Measurements from ENCODE around the gene BCL11B. TPM values are rescaled to one million over a fixed set of nuclear protein-coding genes. Genes with fewer than 3 reads are reported as not detected.

The BCL11B gene
- total and polyA plus RNA-seq, 2 of the 8 experiments (the other 6 are each of a cell fraction or from before 2014, with no cell fraction given) = 0.63 to 5.9 TPM

DNA sequence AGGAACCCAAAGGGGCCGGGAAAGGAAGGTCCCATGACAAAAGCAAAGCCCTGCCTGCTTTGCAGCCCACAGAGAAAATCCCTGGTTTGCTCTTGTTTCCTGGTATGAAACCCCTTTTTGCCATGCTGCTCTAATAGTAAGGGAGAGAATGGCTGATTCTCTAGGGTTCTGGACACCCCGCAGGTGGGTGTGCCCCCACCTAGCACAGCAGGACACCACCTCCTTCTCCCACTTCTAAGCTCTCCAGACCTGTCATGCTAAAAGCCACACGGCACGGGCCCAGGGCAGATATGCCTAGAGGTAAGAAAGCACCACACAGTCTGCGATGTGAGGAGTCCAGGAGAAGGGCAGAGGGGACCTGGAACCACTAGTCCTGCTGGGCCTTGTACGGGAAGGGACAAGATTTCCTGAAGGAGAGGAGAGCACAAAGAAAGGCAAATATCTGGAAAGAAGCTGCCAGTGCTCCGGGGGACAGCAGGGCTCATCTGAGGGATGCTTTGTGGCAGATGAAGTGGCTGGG, 113.3 kb downstream of the BCL11B start:
- 91% methylated on average over 7 of the region's 7 CpGs; no CpG with 5 or more reads in 1 of the 2 experiments for WGBS, 2 experiments (ENCODE audit: extremely low coverage in 1 of 2, insufficient coverage in 1 of 2, insufficient read length in 1 of 2, insufficient replicate concordance in 2 of 2, low coverage in 1 of 2, low lambda C conversion rate in 2 of 2, missing lambda C conversion rate in 1 of 2)

More for the DNA sequence above, 113.3 kb downstream of the BCL11B start:
- no peak overlapping the region for H2AFZ ChIP-seq (ENCODE audit: low read length)
- H4K20me1 ChIP-seq (replicated peaks in 1 of 2; ENCODE audit: control insufficient read depth in 1 of 2, insufficient read depth in 2 of 2, low read length in 2 of 2) = no peaks in the 10 kb centered on the region
- DNase-seq (ENCODE audit: low read depth in 1 of 2, low spot score in 2 of 2) (peak in 1 of 2 experiments; percentile 41), FAIRE-seq (no peak)
- no peak overlapping the region for H2BK15ac ChIP-seq (ENCODE audit: low read length)
- no peak overlapping the region for H3K27ac ChIP-seq (ENCODE audit: low read depth, low read length)
- H3K56ac ChIP-seq (replicated peaks; ENCODE audit: insufficient read length, low read depth, low read length) = no peak overlapping the region
- no peak overlapping the region for H3K4me2 ChIP-seq (ENCODE audit: insufficient read depth in 1 of 2, low read depth in 2 of 2, low read length in 2 of 2)
- H2BK20ac ChIP-seq (ENCODE audit: low read length) = no peak overlapping the region
- no peak overlapping the region for H2BK12ac ChIP-seq (ENCODE audit: low read depth, low read length)
- no peak overlapping the region for H3K9ac ChIP-seq (replicated peaks in 1 of 4; ENCODE audit: extremely low read depth in 1 of 4, low read depth in 3 of 4, low read length in 3 of 4)
- H3K4me3 ChIP-seq (ENCODE audit: extremely low read depth in 1 of 4, insufficient read depth in 2 of 4, low read depth in 3 of 4, low read length in 4 of 4) = no peak overlapping the region
- H3K4me1 ChIP-seq (replicated peaks in 1 of 4; ENCODE audit: control insufficient read depth in 3 of 4, insufficient read depth in 4 of 4, low read length in 3 of 4) = no peaks in the 10 kb centered on the region; a peak in 2 of 7 replicates
- H3K79me1 ChIP-seq (ENCODE audit: low read depth, low read length) = no peaks in the 10 kb centered on the region
- no peak overlapping the region for H3K18ac ChIP-seq (ENCODE audit: extremely low read depth, low read length)
- no peaks in the 10 kb centered on the region for H3K36me3 ChIP-seq (ENCODE audit: control insufficient read depth in 2 of 4, insufficient read depth in 4 of 4, low read length in 3 of 4)
- H4K91ac ChIP-seq (replicated peaks; ENCODE audit: insufficient read length, low read length) = no peak overlapping the region
- H4K8ac ChIP-seq (ENCODE audit: extremely low read depth, insufficient read depth, low read length) = no peak overlapping the region
- POLR2A ChIA-PET (ENCODE audit: partially characterized antibody) = interaction anchor here (1.0 to 1.3 kb wide), 2 partner anchors 8 to 86 kb away, joined by 3 read pairs; no protein-coding TSS in a partner anchor
- H3K23ac ChIP-seq (ENCODE audit: insufficient read length) = no peak overlapping the region
- no peaks in the 10 kb centered on the region for H3K27me3 ChIP-seq (replicated peaks in 1 of 4; ENCODE audit: control insufficient read depth in 3 of 4, extremely low read depth in 1 of 4, insufficient read depth in 3 of 4, low read length in 3 of 4)
- H3K9me3 ChIP-seq (ENCODE audit: insufficient read depth in 2 of 2, low read depth in 1 of 2, low read length in 1 of 2) = no peaks in the 10 kb centered on the region
- no peak overlapping the region for H2BK5ac ChIP-seq (ENCODE audit: low read depth, low read length)
- H3K79me2 ChIP-seq (ENCODE audit: control insufficient read depth in 1 of 2, insufficient read depth in 2 of 2, low read length in 2 of 2) = no peaks in the 10 kb centered on the region
- no peak for TF ChIP-seq TEAD4 (IDR thresholded peaks at IDR 0.05; ENCODE audit: low read depth, low read length)
- no peak for TF ChIP-seq CEBPB (IDR thresholded peaks at IDR 0.05; ENCODE audit: low read depth, low read length)
- TF ChIP-seq CREB1 (IDR thresholded peaks at IDR 0.05) = no peak
- no peak for TF ChIP-seq GTF2F1 (IDR thresholded peaks at IDR 0.05; ENCODE audit: borderline replicate concordance, low read depth, low read length)
- TF ChIP-seq KDM1A (IDR thresholded peaks at IDR 0.05; ENCODE audit: borderline replicate concordance, low read length) = no peak
- TF ChIP-seq SUZ12 (IDR thresholded peaks at IDR 0.05; ENCODE audit: low read length) = no peak
- no peak for TF ChIP-seq KDM4A (IDR thresholded peaks at IDR 0.05; ENCODE audit: low read depth, low read length, severe bottlenecking)
- TF ChIP-seq NRF1 (IDR thresholded peaks at IDR 0.05; ENCODE audit: low read depth, low read length) = no peak
- H3K14ac ChIP-seq (ENCODE audit: insufficient read length) = no peak overlapping the region
- H4K5ac ChIP-seq (ENCODE audit: insufficient read length, low read depth, low read length) = no peak overlapping the region
- CTCF ChIA-PET (ENCODE audit: partially characterized antibody) = interaction anchor here (0.6 to 2.5 kb wide), 3 partner anchors 16 to 108 kb away, joined by 3 to 8 read pairs (median 4); no protein-coding TSS in a partner anchor
- H3K23me2 ChIP-seq (ENCODE audit: low read depth, low read length) = no peaks in the 10 kb centered on the region
- no peak overlapping the region for H2BK120ac ChIP-seq (replicated peaks; ENCODE audit: low read depth, low read length)
- no peak overlapping the region for H2AK5ac ChIP-seq (ENCODE audit: low read depth, low read length)
- H3K4ac ChIP-seq (replicated peaks; ENCODE audit: insufficient read length, low read depth, low read length) = no peak overlapping the region

All from H1 (cell line).